Measurements from ENCODE around the gene IL31RA.

The IL31RA gene

DNA sequence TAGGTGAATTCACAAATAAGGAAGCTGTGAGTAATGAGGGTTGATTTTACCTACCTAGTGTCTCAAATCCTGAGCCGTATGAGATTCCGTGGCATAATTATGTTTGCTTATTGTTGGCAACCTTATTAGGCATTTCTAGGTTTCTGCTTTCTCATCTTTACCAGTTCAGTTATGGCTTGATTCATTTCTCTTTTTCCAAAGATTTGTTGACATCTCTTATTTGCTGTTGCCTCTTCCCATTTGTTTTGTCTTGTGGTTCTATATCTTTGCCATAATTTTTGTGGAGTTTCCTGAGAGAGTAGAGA, 470 bp downstream of the IL31RA start:
- TF ChIP-seq, protein P1, sequence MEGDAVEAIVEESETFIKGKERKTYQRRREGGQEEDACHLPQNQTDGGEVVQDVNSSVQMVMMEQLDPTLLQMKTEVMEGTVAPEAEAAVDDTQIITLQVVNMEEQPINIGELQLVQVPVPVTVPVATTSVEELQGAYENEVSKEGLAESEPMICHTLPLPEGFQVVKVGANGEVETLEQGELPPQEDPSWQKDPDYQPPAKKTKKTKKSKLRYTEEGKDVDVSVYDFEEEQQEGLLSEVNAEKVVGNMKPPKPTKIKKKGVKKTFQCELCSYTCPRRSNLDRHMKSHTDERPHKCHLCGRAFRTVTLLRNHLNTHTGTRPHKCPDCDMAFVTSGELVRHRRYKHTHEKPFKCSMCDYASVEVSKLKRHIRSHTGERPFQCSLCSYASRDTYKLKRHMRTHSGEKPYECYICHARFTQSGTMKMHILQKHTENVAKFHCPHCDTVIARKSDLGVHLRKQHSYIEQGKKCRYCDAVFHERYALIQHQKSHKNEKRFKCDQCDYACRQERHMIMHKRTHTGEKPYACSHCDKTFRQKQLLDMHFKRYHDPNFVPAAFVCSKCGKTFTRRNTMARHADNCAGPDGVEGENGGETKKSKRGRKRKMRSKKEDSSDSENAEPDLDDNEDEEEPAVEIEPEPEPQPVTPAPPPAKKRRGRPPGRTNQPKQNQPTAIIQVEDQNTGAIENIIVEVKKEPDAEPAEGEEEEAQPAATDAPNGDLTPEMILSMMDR (IDR thresholded peaks at IDR 0.05; ENCODE audit: control insufficient read depth, extremely low read depth, insufficient read depth): no peak
- no peak for DNase-seq (ENCODE audit: low read depth)
- H3K4me3 ChIP-seq (ENCODE audit: low read depth, low read length): no peak overlapping the region

DNA sequence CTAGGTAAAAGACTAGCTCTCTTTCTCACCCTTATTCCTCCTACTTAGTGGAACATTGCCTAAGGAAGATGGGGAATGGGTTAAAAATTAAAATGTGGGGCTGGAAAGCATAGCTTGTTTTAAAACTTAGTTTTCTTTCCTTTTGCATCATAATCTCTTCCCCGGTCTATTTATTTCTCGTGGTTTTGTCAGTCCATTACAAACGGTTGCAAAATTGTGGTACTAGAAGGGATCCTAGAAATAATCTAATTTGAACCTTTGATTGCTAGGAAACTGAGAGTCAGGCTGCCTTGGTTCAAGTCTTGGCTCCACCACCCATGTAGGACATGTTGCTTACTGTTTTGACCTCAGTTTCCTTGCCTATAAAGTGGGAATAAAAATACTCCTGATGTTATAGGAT, 1.3 kb downstream of the IL31RA start:
- TF ChIP-seq, protein P1 (IDR thresholded peaks at IDR 0.05; ENCODE audit: control insufficient read depth, extremely low read depth, insufficient read depth): no peak
- no peak for DNase-seq (ENCODE audit: low read depth)

DNA sequence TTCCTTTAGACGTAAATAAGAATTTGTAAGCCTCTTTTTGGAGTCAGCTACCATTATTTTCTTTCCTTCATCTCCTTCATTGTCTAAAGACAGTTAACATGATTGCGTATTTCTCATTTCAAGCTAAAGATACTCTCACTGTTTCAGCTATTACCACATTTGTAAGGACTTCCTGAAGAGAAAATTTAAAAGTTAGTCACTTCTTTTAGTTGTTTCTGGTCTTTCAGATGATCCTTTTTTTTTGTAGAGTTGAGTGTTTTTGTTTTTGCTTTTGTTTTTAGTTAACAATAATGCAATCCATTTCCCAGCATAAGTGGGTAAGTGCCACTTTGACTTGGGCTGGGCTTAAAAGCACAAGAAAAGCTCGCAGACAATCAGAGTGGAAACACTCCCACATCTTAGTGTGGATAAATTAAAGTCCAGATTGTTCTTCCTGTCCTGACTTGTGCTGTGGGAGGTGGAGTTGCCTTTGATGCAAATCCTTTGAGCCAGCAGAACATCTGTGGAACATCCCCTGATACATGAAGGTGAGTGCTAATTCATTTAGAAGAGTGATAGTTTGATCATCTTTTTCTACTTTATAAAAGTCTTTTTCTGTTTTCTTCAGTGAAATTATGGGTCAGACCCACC, 2.0 kb downstream of the IL31RA start:
- no peak for DNase-seq (ENCODE audit: low read depth)
- TF ChIP-seq, protein P1 (IDR thresholded peaks at IDR 0.05; ENCODE audit: control insufficient read depth, extremely low read depth, insufficient read depth): no peak
- no peak overlapping the region for H3K4me3 ChIP-seq (ENCODE audit: low read depth, low read length)

More for the DNA sequence above, 1.3 kb downstream of the IL31RA start:
- no peak overlapping the region for H3K4me3 ChIP-seq (ENCODE audit: low read depth, low read length)

DNA sequence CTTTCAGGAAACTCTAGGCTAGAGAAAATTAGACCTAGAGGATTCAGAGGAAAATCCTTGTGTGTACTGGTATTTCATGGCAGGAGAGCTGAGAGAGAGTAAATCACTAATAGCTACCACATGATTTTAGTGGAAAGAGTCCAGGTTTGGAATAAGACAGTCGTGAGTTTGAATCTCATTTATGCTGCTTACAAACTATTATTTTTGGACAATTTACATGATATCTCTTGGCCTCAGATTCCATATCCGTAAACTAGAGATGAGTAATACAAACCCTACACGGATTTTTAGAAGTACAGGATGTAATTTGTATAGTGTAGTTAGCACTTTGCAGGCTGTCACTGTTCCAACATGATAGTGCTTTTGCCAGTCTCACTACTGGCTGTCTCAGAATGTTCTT, 2.7 kb downstream of the IL31RA start:
- no peak overlapping the region for H3K4me3 ChIP-seq (ENCODE audit: low read depth, low read length)
- DNase-seq (ENCODE audit: low read depth): peak; percentile 8
- TF ChIP-seq, protein P1 (IDR thresholded peaks at IDR 0.05; ENCODE audit: control insufficient read depth, extremely low read depth, insufficient read depth): no peak

DNA sequence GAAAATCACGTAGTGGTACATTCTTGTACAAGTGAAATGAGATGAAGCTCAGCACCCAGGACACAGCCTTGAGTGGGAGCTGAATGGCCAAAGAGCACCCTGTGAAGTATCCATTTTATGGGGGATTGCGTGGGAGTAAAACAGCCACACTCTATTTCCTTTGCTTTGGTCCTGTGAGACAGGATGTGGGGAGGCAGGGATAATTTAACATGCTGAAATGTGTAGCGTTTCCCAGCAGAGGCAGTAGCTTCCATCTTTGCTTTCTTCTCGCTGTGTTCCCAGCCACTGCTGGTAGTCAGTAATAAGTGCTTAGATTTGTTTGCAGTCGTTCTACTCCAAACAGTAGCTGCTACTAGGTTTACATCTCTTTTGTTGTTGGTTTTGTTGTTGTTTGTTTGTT, 4.4 kb downstream of the IL31RA start:
- TF ChIP-seq, protein P1 (IDR thresholded peaks at IDR 0.05; ENCODE audit: control insufficient read depth, extremely low read depth, insufficient read depth): no peak
- DNase-seq (ENCODE audit: low read depth): no peak
- H3K4me3 ChIP-seq (ENCODE audit: low read depth, low read length): no peak overlapping the region

GRCh38 chr5:55856516-55857246, 5.5 kb downstream of the IL31RA start:
- H3K4me3 ChIP-seq (ENCODE audit: low read depth, low read length): no peak overlapping the region
- DNase-seq (ENCODE audit: low read depth): no peak
- TF ChIP-seq, protein P1 (IDR thresholded peaks at IDR 0.05; ENCODE audit: control insufficient read depth, extremely low read depth, insufficient read depth): no peak

GRCh38 chr5:55857247-55857640, 6.1 kb downstream of the IL31RA start:
- TF ChIP-seq, protein P1 (IDR thresholded peaks at IDR 0.05; ENCODE audit: control insufficient read depth, extremely low read depth, insufficient read depth): no peak
- no peak overlapping the region for H3K4me3 ChIP-seq (ENCODE audit: low read depth, low read length)
- DNase-seq (ENCODE audit: low read depth): no peak

Data from LNCaP clone FGC (cell line).